H9 (cell line): ENCODE results near the gene MCF2L. TPM values are rescaled to one million over a fixed set of nuclear protein-coding genes. Genes with fewer than 3 reads are reported as not detected.

Experiments
- DNase-seq: peaks from one replicate; pipeline ENCODE4 v3.0.0-alpha.2; 2017
- H2AFZ ChIP-seq: one replicate; pipeline ENCODE4 v1.6.1; 2013; ENCODE audit warnings: mild to moderate bottlenecking, low read length, control low read depth, moderate library complexity
- H2AK5ac ChIP-seq: 2 replicates; pipeline ENCODE4 v1.6.1; 2013; ENCODE audit warnings: low read length, control low read depth, mixed read lengths; ENCODE audit not compliant: insufficient read length
- H2BK120ac ChIP-seq: one replicate; pipeline ENCODE4 v1.6.1; 2013; ENCODE audit warnings: low read depth, mild to moderate bottlenecking, low read length, control low read depth, inconsistent platforms; ENCODE audit not compliant: poor library complexity, severe bottlenecking
- H2BK12ac ChIP-seq: 2 replicates; pipeline ENCODE4 v1.6.1; 2013; ENCODE audit warnings: low read length, control low read depth, mixed read lengths, low read depth; ENCODE audit not compliant: insufficient read length
- H2BK15ac ChIP-seq: 2 replicates; pipeline ENCODE4 v1.6.1; 2013; ENCODE audit warnings: low read depth, low read length, control low read depth
- H2BK20ac ChIP-seq: one replicate; pipeline ENCODE4 v1.6.1; 2013; ENCODE audit warnings: low read depth, mild to moderate bottlenecking, low read length, control low read depth, inconsistent platforms; ENCODE audit not compliant: poor library complexity, severe bottlenecking
- H2BK5ac ChIP-seq: 2 replicates; pipeline ENCODE4 v1.6.1; 2013; ENCODE audit warnings: low read length, control low read depth, mixed read lengths; ENCODE audit not compliant: insufficient read length
- H3K14ac ChIP-seq: 2 replicates; pipeline ENCODE4 v1.6.1; 2013; ENCODE audit warnings: low read length, control low read depth; ENCODE audit not compliant: insufficient read depth
- H3K18ac ChIP-seq: 2 replicates; pipeline ENCODE4 v1.6.1; 2013; ENCODE audit warnings: low read depth, mild to moderate bottlenecking, mixed read lengths, low read length, control low read depth; ENCODE audit not compliant: insufficient read length
- H3K23ac ChIP-seq: 2 replicates; pipeline ENCODE4 v1.6.1; 2013; ENCODE audit warnings: low read length, control low read depth, mixed read lengths, low read depth; ENCODE audit not compliant: insufficient read length
- H3K23me2 ChIP-seq: 2 replicates; pipeline ENCODE4 v1.6.1; 2013; ENCODE audit warnings: low read depth, mild to moderate bottlenecking, mixed read lengths, low read length, control low read depth; ENCODE audit not compliant: insufficient read length, poor library complexity, severe bottlenecking
- H3K27ac ChIP-seq: 2 replicates; pipeline ENCODE4 v1.5.1; 2013; ENCODE audit warnings: low read length, control low read depth, mixed read lengths, low read depth; ENCODE audit not compliant: insufficient read length
- H3K27me3 ChIP-seq: 2 replicates; pipeline ENCODE4 v1.6.1; 2013; ENCODE audit warnings: low read length, control low read depth, inconsistent platforms; ENCODE audit not compliant: insufficient read depth
- H3K4ac ChIP-seq: 2 replicates; pipeline ENCODE4 v1.6.1; 2013; ENCODE audit warnings: low read depth, mild to moderate bottlenecking, control low read depth, inconsistent platforms, low read length, moderate library complexity
- H3K4me1 ChIP-seq: 2 replicates; pipeline ENCODE4 v1.6.1; 2013; ENCODE audit warnings: low read length, control low read depth, inconsistent platforms; ENCODE audit not compliant: insufficient read depth
- H3K4me2 ChIP-seq: 2 replicates; pipeline ENCODE4 v1.6.1; 2013; ENCODE audit warnings: low read length, control low read depth, mixed read lengths; ENCODE audit not compliant: insufficient read length, insufficient read depth
- H3K56ac ChIP-seq: 2 replicates; pipeline ENCODE4 v1.6.1; 2013; ENCODE audit warnings: low read depth, mild to moderate bottlenecking, mixed read lengths, low read length, control low read depth; ENCODE audit not compliant: insufficient read length
- H3K79me1 ChIP-seq: 2 replicates; pipeline ENCODE4 v1.6.1; 2013; ENCODE audit warnings: low read depth, mild to moderate bottlenecking, moderate library complexity, low read length, control low read depth, inconsistent platforms; ENCODE audit not compliant: insufficient read depth, poor library complexity, severe bottlenecking
- H3K79me2 ChIP-seq: 2 replicates; pipeline ENCODE4 v1.6.1; 2013; ENCODE audit warnings: low read length, control low read depth, inconsistent platforms; ENCODE audit not compliant: insufficient read depth
- H3K9ac ChIP-seq: 2 replicates; pipeline ENCODE4 v1.6.1; 2013; ENCODE audit warnings: low read length, control low read depth, mixed read lengths; ENCODE audit not compliant: insufficient read length; ENCODE audit errors: extremely low read depth
- H3K9me3 ChIP-seq: one replicate; pipeline ENCODE4 v1.6.1; 2013; ENCODE audit warnings: low read depth, low read length, inconsistent platforms; ENCODE audit not compliant: control insufficient read depth
- H3T11ph ChIP-seq: one replicate; pipeline ENCODE4 v1.6.1; 2013; ENCODE audit warnings: mild to moderate bottlenecking, low read length, control low read depth, inconsistent platforms
- H4K20me1 ChIP-seq: one replicate; pipeline ENCODE4 v1.6.1; 2013; ENCODE audit not compliant: control insufficient read depth, insufficient read length, insufficient read depth
- H4K5ac ChIP-seq: 2 replicates; pipeline ENCODE4 v1.6.1; 2013; ENCODE audit warnings: low read depth, mild to moderate bottlenecking, mixed read lengths, low read length, control low read depth; ENCODE audit not compliant: insufficient read length
- H4K8ac ChIP-seq: replicated peaks from 2 replicates; pipeline ENCODE4 v1.6.1; 2013; ENCODE audit warnings: low read length, control low read depth, mixed read lengths, low read depth; ENCODE audit not compliant: insufficient read length
- H4K91ac ChIP-seq: 2 replicates; pipeline ENCODE4 v1.6.1; 2013; ENCODE audit warnings: low read depth, mild to moderate bottlenecking, moderate library complexity, mixed read lengths, low read length, control low read depth; ENCODE audit not compliant: insufficient read length
- H3K27ac Mint-ChIP-seq, 3 experiments: 2 replicates in 2 of 3; 3 replicates in 1 of 3; pipeline ENCODE4 v1.8.0; 2020 to 2021; ENCODE audit warnings: mixed read lengths in 3 of 3, mild to moderate bottlenecking in 1 of 3, moderate library complexity in 1 of 3
- H3K27me3 Mint-ChIP-seq: 2 replicates; pipeline ENCODE4 v1.8.0; 2021; ENCODE audit warnings: low read depth, mild to moderate bottlenecking, moderate library complexity, mixed read lengths
- H3K36me3 Mint-ChIP-seq, 3 experiments: 2 replicates in 2 of 3; 3 replicates in 1 of 3; pipeline ENCODE4 v1.8.0; 2020 to 2021; ENCODE audit warnings: low read depth in 3 of 3, mixed read lengths in 3 of 3; ENCODE audit not compliant: insufficient read depth in 1 of 3
- H3K4me1 Mint-ChIP-seq, 2 experiments: 2 replicates each; pipeline ENCODE4 v1.8.0; 2020; ENCODE audit warnings: mixed read lengths in 2 of 2
- H3K4me3 Mint-ChIP-seq, 2 experiments: 2 replicates in 1 of 2; 3 replicates in 1 of 2; pipeline ENCODE4 v1.8.0; 2020 to 2021; ENCODE audit warnings: mild to moderate bottlenecking in 2 of 2, mixed read lengths in 2 of 2, moderate library complexity in 1 of 2
- H3K9me3 Mint-ChIP-seq, 2 experiments: 2 replicates in 1 of 2; 3 replicates in 1 of 2; pipeline ENCODE4 v1.8.0; 2020; ENCODE audit warnings: mild to moderate bottlenecking in 2 of 2, mixed read lengths in 2 of 2, moderate library complexity in 1 of 2
- WGBS: extraction: QIAGEN DNeasy Blood & Tissue Kit; methylation state at CpG from one replicate; pipeline ENCODE4 v1.1.7; 2013; ENCODE audit warnings: missing lambda C conversion rate, low lambda C conversion rate, mixed read lengths; ENCODE audit not compliant: insufficient read length; ENCODE audit errors: extremely low coverage; 5-methylcytosine and 5-hydroxymethylcytosine counted together
- total RNA-seq: library from RNA; stranded (reverse); gene quantifications from 2 replicates; pipeline ENCODE4 v1.2.1, GENCODE V29; 2021
- TF ChIP-seq, protein P1 (sequence below): fragments of 200-600 bp; sonication (generic); conservative IDR thresholded peaks from 3 replicates; pipeline ENCODE4 v1.8.0; 2021; ENCODE audit warnings: antibody characterized with exemption, mild to moderate bottlenecking

MCF2L gene
- total RNA-seq, 1 experiment from 2014 or later: 18.5 TPM

DNA sequence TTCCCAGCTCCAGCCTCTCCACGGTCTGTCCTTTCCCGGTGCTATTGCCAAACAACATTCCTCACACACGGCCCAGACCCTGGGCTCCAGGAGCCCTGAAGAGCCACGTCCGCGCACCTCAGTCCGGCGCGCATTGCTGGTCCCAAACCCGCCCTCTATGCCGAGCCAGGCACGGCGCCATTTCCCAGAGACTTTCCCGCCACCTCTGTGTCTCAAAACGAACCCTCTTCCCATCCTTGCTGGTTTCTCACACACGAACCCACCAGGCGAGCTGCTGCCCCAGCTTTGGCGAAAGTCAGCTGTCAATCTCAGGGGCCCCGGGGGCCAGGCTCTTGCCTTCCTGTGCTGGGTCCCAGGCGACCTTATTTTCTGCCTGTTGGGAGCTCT is 108.5 kb downstream of the MCF2L start:
- Histone ChIP-seq H2BK12ac (no peak overlapping the region), H3K14ac (no peak overlapping the region), H3T11ph (no peak overlapping the region), H3K79me2 (no peaks in the 10 kb centered on the region), H3K56ac (no peak overlapping the region), H3K23me2 (no peaks in the 10 kb centered on the region), H4K20me1 (no peaks in the 10 kb centered on the region), H2AK5ac (no peak overlapping the region), H3K4me2 (no peak overlapping the region), H3K79me1 (no peaks in the 10 kb centered on the region), H4K8ac (no peak overlapping the region), H3K18ac (no peak overlapping the region), H3K4me1 (no peaks in the 10 kb centered on the region), H3K9me3 (no peaks in the 10 kb centered on the region), H2BK5ac (no peak overlapping the region), H3K27me3 (no peaks in the 10 kb centered on the region), H4K5ac (no peak overlapping the region), H2BK15ac (no peak overlapping the region), H3K4ac (no peak overlapping the region), H2AFZ (no peak overlapping the region), H2BK20ac (no peak overlapping the region), H3K9ac (no peak overlapping the region), H4K91ac (no peak overlapping the region), H3K27ac (no peak overlapping the region), H3K23ac (no peak overlapping the region), H2BK120ac (no peak overlapping the region)
- Mint-ChIP-seq H3K4me1 (no peaks in the 10 kb centered on the region), H3K4me3 (no peak overlapping the region), H3K9me3 (no peaks in the 10 kb centered on the region), H3K36me3 (peaks cover 5 to 15% (median 13%) of the 10 kb centered on the region in 3 experiments; a peak in 5 of 7 replicates), H3K27me3 (no peaks in the 10 kb centered on the region), H3K27ac (peak overlapping the region; percentile 30 to 90 (median 53); a peak in 3 of 7 replicates)
- TF ChIP-seq, protein P1, sequence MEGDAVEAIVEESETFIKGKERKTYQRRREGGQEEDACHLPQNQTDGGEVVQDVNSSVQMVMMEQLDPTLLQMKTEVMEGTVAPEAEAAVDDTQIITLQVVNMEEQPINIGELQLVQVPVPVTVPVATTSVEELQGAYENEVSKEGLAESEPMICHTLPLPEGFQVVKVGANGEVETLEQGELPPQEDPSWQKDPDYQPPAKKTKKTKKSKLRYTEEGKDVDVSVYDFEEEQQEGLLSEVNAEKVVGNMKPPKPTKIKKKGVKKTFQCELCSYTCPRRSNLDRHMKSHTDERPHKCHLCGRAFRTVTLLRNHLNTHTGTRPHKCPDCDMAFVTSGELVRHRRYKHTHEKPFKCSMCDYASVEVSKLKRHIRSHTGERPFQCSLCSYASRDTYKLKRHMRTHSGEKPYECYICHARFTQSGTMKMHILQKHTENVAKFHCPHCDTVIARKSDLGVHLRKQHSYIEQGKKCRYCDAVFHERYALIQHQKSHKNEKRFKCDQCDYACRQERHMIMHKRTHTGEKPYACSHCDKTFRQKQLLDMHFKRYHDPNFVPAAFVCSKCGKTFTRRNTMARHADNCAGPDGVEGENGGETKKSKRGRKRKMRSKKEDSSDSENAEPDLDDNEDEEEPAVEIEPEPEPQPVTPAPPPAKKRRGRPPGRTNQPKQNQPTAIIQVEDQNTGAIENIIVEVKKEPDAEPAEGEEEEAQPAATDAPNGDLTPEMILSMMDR: no peak
- no CpG with 5 or more reads among the region's 20 CpGs for WGBS
- no peak for DNase-seq
